Eye (tissue), 1 donor: ENCODE measurements around the gene FXYD5.

ENCODE experiments used
- DNase-seq: peaks from one replicate; pipeline ENCODE4 v3.0.0-alpha.2; 2015

FXYD5 gene

DNA sequence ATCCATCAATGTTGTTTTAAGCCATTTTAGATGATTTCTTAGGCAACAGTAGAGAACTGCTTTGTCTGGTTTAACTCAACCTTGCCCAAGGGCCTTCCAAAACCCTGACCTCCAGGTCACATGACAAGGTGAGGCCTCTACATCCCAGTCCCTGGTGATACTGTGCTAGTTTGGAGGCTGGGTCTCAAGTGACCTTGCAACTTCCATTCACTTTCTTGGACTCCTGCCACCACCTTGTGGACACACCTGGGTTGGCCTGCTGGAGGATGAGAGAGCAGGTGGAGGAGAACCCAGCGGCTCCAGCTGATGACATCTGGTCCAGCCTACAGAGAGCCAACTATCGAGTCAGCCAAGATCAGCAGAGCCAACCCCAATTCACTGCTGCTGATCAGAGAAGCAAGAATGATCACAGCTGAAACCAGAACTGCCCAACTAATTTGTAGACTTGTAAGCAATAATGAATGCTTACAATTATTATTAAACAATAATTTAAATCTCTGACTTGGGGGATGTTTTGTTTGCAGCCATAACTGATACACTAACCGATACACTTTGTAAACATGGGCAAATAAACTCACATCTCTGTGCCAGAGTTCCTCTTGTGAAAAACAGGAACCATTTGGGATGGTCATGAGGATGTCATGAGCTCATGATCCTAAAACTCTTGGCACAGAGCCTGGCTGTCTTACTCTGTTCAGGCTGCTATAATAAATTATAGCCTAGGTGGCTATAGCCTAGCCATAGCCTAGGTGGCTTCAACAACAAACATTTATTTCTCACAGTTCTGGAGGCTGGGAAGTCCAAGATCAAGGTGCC, 62.5 kb downstream of the FXYD5 start:
- DNase-seq: no peak

DNA sequence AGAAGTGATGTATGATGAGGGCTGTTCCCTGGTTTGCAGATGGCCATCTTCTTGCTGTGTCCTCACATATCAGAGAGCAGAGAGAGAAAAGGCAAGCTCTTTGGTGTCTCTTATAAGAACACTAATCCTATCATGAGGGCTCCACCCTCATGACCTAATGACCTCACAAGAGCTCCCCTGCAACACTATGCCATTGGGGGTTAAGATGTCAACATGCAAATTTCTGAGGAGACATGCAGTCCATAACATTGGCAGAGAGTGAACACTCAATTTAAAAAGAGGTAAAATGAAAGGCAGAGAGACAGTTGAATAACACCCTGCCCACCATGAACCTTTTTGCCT, 63.1 kb downstream of the FXYD5 start:
- DNase-seq: no peak

DNA sequence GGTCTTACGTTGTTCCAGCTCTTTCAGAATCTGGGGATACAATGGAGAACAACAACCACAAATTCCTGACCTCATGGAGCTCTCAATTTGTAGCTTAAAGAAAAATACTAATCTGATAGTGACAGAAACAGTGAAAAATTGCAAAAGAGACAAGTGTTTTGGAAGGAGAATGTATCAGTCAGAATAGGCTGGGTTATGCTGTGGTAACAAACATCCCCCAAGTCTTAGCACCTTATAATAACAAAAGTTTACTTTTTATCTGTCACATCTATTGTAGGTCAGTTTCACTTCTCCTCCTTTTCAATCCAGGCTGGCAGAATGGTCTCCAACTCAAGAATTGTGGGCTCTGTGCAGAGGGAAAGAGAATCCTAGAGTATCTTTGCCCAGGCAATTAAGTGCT, 64.5 kb downstream of the FXYD5 start:
- no peak for DNase-seq
